HG03108 (cell line): ENCODE measurements around the gene SLCO6A1.
A peak's percentile ranks its signal among the peaks of the same experiment; 100 is the strongest.
"Not testable (repeated sequence)": the region's sequence is repeated elsewhere in the genome, so short reads cannot be mapped to it uniquely, and the experiment has no call there.

Experiments
- ATAC-seq: cut with Tn5 transposase; IDR thresholded peaks from one replicate; pipeline ENCODE4 v1.9.1; 2021; ENCODE audit warnings: moderate library complexity; ENCODE audit not compliant: unreplicated experiment

Gene SLCO6A1, protein sequence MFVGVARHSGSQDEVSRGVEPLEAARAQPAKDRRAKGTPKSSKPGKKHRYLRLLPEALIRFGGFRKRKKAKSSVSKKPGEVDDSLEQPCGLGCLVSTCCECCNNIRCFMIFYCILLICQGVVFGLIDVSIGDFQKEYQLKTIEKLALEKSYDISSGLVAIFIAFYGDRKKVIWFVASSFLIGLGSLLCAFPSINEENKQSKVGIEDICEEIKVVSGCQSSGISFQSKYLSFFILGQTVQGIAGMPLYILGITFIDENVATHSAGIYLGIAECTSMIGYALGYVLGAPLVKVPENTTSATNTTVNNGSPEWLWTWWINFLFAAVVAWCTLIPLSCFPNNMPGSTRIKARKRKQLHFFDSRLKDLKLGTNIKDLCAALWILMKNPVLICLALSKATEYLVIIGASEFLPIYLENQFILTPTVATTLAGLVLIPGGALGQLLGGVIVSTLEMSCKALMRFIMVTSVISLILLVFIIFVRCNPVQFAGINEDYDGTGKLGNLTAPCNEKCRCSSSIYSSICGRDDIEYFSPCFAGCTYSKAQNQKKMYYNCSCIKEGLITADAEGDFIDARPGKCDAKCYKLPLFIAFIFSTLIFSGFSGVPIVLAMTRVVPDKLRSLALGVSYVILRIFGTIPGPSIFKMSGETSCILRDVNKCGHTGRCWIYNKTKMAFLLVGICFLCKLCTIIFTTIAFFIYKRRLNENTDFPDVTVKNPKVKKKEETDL

DNA sequence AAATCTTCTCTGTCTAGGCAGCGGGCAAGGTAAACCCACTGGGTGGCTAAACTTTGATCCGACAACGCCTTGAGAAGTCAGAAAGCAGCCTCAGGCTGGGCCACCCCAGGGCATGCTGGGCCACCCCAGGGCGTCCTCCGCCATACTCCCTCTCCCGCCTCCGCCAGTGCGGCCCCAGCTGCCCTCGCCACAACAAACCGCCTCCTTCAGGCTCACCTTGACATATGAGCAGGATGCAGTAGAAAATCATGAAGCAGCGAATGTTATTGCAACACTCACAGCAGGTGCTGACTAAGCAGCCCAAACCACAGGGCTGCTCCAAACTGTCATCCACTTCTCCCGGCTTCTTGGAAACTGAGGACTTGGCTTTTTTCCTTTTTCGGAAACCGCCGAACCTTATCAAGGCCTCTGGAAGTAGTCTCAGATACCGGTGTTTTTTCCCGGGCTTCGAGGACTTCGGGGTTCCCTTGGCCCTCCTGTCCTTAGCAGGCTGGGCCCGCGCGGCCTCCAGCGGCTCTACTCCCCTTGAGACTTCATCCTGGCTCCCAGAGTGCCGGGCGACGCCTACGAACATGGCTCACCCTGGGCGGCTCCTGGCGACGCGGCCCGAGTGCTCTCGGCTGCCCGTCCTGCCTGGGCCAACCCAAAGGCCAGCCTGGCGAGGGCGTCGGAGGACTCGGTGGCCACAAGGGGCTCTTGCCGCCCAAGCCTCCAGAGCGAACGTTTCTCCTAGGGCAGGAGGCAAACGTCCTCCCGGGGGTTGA lies at the start of gene SLCO6A1:
Gene SLCO6A1, minus strand, starts transcription at position 731 of the 764 bp plus-strand sequence. Its CDS starts 157 bp downstream, at position 574.
- no peak for ATAC-seq

DNA sequence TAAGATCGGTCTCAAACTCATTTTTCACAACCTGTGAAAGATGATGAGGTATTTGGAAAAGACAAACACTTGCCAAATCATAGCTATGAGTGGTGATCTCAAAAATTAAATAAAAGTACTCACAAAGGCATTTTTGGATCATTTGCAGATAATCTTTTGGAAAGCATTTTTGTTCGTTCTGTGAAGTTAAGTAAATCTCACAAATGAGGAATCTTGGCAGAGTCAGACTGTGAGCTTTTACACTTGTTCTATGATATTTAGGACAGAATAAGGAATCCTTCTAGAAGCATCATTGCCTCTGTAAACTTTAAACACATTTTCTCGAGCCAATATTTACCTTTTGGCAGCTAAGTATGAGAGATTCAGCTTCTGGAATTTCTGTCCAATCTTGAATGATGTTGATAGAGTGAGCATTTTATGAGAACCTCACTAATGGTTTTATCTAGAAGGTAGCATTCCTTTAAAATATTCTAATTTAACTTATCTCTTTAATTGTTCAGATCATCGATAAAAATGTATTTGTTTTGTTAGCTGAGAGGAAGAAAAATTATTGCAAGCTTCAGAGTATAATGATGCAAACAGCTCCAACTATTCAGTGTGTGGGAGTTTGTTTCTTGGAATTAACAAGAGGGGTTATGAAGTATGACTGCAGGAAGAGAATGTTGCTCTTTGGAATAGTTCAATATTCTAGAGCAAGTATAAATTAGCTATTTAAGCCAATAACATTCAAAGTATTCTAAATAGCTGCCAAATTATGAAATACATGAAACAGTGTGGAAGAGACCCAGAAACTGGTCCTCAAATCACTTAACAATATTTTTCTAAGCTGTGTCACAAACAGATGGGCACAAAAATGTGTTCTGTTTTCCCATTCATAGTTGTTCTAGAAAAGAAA lies 48.6 kb upstream of the SLCO6A1 start:
- ATAC-seq, result no peak

DNA sequence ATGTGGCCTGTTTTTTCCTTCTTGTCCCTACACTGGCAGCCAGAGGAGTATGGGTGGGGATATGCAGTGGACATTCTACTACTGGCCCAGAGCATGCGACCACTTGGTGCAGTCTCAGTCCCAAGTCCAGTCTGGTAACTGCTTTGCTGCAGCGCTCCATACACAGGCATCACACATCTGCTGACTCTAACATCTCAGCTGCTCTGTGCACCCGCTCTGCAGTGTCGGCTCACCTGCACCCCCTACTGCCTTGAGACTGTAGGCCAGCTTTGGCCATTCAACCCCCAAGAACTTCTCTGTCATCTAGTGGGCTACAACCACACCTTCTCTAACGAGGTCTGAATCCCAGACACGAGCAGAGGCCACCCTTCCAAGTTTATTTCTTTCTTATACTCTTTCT lies 46.4 kb upstream of the SLCO6A1 start:
- ATAC-seq, result no peak

DNA sequence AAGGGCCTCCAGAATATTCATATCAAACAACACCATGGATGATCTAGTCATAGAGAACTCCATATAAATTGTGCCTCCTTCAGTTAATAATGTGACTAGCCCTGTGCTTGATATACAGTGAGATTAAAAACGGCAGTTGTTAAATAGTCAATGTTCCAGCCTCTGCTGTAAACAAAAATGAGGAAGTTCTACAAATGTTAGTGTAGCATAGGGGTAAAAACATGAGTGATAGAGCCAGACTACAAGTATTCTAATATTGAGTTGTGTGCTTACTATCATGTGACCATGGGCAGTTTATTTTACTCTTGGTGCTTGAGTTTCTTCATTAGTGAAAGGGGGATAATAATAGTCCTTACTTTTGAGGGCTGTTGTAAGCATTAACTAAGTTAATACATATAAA lies 43.3 kb upstream of the SLCO6A1 start:
- ATAC-seq, result no peak

DNA sequence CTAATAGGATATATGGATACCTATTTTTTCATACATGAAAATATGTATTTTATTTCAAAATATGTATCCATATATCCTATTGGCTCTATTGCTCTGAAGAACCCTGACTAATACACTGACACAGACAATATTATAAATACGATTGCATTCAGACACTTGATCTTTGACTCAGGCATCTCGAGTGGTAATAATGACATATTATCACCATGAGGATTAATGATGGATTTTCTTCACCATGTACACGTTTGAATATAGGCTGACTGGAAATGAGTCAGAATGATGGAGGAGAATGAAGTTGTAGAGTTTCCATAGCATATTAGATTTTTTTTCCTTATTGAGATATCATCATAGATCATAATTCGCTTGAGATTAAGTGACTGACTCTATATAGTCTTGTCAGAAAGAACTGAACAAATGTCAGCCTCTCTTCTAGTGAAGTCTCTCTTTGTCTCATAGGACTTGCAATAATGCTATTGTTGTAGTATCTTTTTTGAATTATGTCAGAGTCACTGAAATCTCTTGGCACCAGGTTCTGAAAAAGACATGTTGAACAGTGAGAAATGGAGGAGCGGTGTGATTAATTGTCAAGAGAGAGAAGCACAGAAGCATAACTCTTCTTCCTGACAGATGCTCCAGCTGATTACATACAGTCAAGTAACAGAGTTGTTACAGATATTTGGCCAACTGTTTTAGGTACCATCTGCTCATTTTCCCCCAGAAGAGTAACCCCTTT lies 41.4 kb upstream of the SLCO6A1 start:
- ATAC-seq, result no peak

DNA sequence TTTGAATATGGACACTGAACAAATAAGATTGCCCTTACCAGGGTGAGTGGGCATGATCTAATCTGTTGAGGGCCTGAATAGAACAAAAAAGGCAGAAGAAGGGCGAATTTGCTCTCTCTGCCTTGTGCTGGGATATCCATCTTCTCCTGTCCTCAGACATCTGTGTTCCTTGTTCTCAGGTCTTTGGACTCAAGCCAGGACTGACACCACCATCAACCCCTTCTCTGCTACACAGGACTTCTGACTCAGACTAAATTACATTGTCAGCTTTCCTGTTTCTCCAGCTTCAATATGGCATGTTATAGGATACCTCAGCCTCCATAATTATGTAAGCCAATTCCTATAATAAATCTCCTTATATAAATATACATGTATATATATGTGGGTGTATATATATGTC lies 40.8 kb upstream of the SLCO6A1 start:
- no peak for ATAC-seq

DNA sequence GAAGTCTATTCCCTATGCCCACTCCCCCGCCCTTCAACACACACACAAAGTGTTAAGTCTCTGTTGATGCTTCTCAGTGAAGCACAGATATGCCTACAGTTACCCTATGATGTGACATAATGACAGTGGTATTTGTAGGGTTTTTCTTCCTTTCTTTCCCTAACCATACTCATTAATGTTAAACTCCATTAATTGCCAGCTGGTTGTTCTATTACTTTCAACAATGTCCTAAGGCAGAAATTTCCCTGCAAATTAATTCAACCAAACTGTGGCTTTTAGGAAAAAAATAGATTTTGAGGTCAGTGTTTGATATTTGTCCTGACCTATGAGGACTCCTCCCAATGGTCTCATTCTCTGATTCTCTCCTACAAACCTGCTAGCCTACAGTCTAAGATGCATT lies 38.2 kb upstream of the SLCO6A1 start:
- no peak for ATAC-seq

DNA sequence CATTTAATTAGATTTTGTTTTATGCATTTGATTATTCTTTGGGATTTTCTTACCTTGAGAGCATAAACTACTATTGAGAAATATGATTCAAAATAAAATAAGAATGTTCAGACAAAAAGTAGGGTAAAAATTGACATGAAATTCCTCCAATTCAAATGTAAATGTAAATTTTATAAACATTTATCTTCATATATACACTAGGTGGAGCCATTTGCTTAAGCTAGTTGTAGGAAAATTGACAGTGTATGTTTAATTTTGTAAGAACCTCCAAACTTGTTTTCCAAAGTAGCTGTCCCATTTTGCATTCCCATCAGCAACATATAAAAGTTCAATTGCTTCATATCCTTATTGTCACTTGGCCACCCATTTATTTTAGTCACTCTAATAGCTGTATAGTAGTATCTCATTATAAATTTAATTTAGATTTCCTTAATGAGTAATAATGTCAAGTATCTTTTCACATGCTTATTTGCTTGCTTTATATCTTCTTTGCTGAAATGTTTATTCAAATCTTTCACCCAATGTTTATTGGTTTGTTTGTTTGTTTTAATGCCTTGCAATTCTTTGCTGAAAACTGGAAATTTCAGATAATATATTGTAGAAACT lies 37.6 kb upstream of the SLCO6A1 start:
- no peak for ATAC-seq

DNA sequence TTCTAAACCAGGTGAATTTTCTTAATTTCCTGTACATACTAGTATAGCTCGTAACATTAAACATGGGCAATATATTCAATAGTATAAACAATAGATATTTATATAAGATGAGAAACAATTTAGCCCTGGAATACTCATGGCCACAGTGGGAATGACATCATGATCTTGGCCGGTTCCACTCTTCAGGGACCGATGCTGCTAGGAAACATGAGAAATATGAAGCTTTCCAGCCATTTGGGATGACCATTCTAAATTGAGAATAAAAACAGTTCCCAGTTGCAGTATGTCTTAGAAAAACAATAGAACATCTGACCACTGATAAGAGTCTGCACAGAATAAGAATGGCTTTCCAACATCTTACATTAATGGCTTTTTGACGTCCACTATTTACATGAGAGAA lies 33.3 kb upstream of the SLCO6A1 start:
- no peak for ATAC-seq

DNA sequence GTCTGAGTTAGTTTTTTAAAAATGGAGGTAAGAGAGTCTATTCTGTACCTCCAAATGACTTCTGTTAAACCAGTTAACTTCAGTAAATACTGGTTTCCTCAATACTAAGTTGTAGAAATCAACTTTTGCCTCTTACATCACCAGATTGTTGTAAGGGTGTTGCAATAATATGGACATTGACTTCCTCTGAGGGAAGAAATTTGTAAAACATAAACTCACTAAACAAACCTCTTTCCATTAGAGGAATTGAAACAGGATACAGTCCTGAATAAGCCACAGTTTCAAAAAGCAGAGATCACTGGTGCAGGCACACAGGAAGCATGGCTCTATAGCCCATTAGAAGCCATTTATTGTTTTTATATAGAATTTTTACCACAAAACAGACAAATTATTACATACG lies 32.7 kb upstream of the SLCO6A1 start:
- peak; percentile 90 for ATAC-seq

DNA sequence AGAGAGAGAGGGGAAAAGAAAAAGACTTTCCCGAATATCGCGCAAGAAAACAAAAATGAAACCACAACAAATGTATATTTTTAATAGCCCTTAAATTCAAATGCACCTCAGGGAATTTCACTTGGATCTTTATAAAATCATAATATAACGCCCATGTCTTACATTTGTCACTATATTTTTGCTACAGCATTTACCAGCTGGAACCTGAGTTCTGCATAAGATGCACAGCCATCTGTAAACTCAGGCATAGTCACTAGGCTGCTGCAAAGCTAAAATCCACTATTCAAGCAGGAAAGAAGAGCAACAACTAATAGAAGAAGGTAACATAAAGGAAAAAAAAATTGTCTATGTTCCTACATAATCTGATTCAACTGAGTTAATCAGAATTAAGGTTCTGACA lies 30.6 kb upstream of the SLCO6A1 start:
- no peak for ATAC-seq

DNA sequence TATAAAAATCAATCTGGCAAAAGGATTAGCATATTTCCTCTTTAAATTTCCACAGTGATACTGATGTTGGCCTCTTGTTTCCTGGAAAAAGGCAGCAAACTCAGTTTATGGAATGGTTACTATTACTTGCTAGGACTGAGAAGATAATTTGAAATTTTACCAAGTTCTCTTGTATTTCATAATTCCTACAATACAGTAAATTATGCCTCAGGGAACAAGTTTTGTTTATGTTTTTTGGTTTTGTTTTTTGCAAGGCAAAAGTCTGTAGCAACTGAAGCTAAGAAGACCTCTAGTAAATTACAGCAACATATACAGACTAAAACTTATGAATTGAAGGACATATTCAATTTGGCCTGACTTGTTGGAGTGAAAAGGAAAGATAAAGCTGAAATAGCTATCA lies 30.2 kb upstream of the SLCO6A1 start:
- ATAC-seq, result no peak

DNA sequence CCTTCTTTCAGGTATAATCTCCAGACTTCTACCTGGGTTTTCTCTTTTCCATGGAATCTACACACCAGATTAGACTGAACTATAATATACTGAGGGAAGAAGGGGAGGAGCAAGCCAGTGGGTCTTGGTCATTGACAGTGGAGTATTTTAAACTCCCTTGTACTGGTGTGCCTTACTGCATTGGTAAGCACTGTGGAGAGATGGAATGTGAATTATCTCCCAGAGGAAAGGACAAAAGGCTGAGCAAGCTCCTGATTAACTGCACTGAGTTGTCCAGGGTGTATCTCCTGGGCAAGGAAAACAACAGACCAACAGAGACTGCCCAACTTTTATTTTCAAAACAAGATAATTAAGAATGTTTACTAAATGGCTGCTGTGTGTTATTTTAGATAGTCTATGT lies 29.8 kb upstream of the SLCO6A1 start:
- no peak for ATAC-seq

DNA sequence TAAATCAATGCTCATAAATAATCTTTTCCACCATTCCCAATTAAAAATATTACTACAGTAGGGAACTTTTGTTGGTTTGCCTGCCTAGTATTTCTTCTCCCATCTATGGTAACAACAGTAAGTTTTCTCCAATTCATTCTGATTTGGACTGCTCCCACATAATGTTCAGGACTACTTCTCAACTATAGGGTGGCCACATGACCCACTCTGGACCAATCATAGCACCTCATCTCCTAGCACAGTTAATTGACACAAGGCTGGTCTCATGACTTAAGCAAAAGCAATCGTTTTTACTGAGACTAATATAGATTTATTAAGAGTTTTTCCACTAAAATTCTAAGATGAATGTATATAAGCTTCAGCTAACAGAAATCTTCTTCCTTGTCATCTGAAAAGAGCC lies 28.7 kb upstream of the SLCO6A1 start:
- ATAC-seq, result no peak

DNA sequence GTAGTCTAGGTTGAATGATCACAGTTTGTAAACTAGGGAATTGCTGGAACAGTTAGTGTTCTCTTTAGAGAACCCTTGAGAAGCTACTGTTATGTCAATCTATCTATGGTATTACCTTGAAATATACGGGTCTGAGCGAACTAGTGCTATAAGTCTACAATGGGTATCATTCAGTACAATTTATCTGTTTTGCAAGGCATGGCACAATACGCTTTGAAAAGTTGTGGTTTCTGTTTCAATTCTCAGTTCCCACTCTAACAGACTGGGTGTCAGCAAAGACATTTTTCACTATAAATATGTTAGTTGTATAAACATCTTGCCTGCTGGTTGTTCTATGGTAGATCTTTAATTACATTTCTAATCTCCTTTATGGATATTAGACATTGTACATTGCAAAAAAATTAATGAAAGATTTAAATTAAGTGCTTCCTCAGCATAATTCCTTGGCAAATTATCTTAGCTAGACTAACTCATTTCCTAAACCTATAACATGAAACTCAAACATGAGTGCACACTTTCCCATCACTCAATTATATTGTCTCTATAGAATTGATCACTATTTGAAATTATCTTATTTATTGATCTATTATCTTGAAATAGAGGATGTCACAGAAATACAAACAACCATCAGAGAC lies 24.9 kb upstream of the SLCO6A1 start:
- ATAC-seq, result peak; percentile 99

DNA sequence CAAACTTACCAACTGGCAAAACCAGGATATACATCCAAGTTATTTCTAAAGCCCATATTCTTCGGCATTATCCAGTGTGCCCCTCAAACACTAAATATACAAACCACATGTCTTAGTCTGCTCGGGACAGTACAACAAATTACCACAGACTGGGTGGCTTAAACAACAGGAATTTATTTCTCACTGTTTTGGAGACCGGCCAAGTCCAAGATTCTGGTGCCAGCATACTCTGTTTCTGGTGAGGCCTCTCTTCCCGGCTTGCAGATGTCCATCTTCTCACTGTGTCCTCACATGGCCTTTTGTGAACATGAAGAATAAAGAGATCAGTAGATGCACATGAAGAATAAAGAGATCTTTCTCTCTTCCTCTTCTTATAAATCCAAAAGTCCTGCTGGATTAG lies 12.9 kb upstream of the SLCO6A1 start:
- no peak for ATAC-seq

DNA sequence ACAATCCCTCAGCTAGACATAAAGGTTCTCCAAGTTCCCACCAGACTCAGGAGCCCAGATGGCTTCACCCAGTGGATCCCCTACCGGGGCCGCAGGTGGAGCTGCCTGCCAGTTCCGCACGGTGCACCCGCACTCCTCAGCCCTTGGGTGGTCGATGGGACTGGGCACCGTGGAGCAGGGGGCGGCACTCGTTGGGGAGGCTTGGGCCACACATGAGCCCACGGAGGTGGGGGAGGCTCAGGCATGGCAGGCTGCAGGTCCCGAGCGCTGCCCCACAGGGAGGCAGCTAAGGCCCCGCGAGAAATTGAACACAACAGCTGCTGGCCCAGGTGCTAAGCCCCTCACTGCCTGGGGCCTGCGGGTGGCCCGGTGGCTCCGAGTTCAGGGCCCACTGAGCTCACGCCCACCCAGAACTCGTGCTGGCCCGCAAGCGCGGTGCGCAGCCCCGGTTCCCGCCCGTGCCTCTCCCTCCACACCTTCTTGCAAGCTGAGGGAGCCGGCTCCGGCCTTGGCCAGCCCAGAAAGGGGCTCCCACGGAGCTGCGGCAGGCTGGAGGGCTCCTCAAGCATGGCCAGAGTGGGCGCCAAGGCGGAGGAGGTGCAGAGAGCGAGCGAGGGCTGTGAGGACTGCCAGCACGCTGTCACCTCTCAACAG lies 7.4 kb downstream of the SLCO6A1 start:
- ATAC-seq, result not testable (repeated sequence)

DNA sequence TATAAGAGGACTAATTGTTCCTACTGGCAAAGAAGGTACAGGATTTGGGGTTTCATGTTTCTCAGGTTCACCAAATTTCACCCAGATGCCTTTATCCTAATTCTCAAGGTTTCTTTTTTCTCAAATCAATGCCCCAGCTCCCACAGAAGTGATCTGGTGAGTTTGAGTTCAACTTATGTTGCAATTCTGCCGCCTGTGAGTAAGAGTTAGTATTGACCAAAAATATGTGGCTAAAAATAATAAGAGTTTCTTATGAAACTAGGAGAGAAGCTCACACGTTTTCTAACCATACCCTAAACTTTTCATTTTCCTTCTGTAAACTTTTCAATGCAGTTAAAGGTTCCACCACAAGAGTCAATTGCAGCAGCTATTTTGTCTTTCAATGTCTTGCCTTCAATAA lies 15.1 kb downstream of the SLCO6A1 start:
- ATAC-seq, result no peak
